Peyer's patch (tissue), 4 donors: ENCODE measurements around the gene RPA1. TPM values are rescaled to one million over a fixed set of nuclear protein-coding genes. Genes with fewer than 3 reads are reported as not detected.

Source experiments
- DNase-seq, 3 donors: peaks; one replicate each; pipeline ENCODE4 v3.0.0-alpha.2; 2017 to 2019
- H3K27ac ChIP-seq, 4 donors: fragments of 200-600 bp; sonication (generic); one replicate each; pipeline ENCODE4 v1.5.1; 2016 to 2019
- H3K27me3 ChIP-seq, 2 donors: fragments of 200-600 bp; sonication (generic); one replicate each; pipeline ENCODE4 v1.5.1; 2019
- H3K36me3 ChIP-seq, 3 donors: fragments of 200-600 bp; sonication (generic); one replicate each; pipeline ENCODE4 v1.5.1; 2016 to 2019
- H3K4me1 ChIP-seq, 4 donors: fragments of 200-600 bp; sonication (generic); one replicate each; pipeline ENCODE4 v1.5.1; 2016 to 2019
- H3K4me3 ChIP-seq, 4 donors: fragments of 200-600 bp; sonication (generic); 1 replicate in 3 of 4; 2 replicates in 1 of 4; pipeline ENCODE4 v1.5.1; 2016 to 2019; ENCODE audit warnings: mild to moderate bottlenecking in 1 of 4
- H3K9me3 ChIP-seq, 4 donors: fragments of 200-600 bp; sonication (generic); one replicate each; pipeline ENCODE4 v1.5.1; 2016 to 2019; ENCODE audit warnings: mild to moderate bottlenecking in 1 of 4
- POLR2A ChIP-seq, 2 donors: fragments of 450-650 bp; IDR thresholded peaks; one replicate each; pipeline ENCODE4 v1.5.1; 2017; ENCODE audit warnings: antibody characterized with exemption in 2 of 2, mild to moderate bottlenecking in 2 of 2, moderate library complexity in 2 of 2
- total RNA-seq, 4 donors: library from RNA; depleted of rRNA; stranded (reverse); fragments of >200 nt; gene quantifications; one replicate each; pipeline ENCODE4 v1.1.0, GENCODE V29; 2016
- TF ChIP-seq, protein P1 (sequence below), 6 experiments: fragments of 450-650 bp in 4 of 6; fragments of 200-600 bp in 2 of 6; sonication (generic) in 1 of 6; IDR thresholded peaks; one replicate each; pipeline ENCODE4 v1.5.1; 2017 to 2019; ENCODE audit warnings: antibody characterized with exemption in 6 of 6, mild to moderate bottlenecking in 3 of 6, moderate library complexity in 1 of 6

The RPA1 gene
- total RNA-seq, 4 donors from 2014 or later, result 17.2 to 32.2 (median 26.0) TPM

DNA sequence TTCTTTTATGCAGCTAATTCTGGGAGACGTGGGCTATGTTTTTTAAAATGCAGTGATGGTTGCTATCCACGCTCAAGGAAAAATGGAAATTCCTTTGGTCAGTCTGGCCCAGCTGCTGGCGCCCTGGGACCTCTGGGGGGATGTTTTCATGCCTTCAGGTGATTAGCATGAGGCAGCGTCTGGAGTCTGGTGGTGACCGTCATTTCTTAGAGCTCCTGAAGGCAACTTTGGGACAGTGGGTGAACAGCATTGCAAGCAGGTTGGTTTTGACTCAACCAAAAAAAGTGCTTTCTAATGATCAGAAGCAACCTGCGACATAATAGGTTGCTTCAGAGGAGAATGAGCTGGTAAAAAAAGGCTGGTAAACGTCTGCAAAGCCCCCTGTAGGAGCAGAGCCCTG, 82.3 kb downstream of the RPA1 start:
- H3K4me1 ChIP-seq, result peaks cover 0 to 12% (median 7%) of the 10 kb centered on the region in 4 donors
- DNase-seq, result no peak
- peaks cover 0 to 9% of the 10 kb centered on the region in 2 donors for H3K27me3 ChIP-seq
- H3K27ac ChIP-seq, result no peak overlapping the region
- H3K36me3 ChIP-seq, result no peaks in the 10 kb centered on the region
- H3K9me3 ChIP-seq, result no peaks in the 10 kb centered on the region
- H3K4me3 ChIP-seq, result no peak overlapping the region
- no peak for TF ChIP-seq POLR2A (IDR thresholded peaks at IDR 0.05)
- TF ChIP-seq, protein P1, sequence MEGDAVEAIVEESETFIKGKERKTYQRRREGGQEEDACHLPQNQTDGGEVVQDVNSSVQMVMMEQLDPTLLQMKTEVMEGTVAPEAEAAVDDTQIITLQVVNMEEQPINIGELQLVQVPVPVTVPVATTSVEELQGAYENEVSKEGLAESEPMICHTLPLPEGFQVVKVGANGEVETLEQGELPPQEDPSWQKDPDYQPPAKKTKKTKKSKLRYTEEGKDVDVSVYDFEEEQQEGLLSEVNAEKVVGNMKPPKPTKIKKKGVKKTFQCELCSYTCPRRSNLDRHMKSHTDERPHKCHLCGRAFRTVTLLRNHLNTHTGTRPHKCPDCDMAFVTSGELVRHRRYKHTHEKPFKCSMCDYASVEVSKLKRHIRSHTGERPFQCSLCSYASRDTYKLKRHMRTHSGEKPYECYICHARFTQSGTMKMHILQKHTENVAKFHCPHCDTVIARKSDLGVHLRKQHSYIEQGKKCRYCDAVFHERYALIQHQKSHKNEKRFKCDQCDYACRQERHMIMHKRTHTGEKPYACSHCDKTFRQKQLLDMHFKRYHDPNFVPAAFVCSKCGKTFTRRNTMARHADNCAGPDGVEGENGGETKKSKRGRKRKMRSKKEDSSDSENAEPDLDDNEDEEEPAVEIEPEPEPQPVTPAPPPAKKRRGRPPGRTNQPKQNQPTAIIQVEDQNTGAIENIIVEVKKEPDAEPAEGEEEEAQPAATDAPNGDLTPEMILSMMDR (IDR thresholded peaks at IDR 0.05), result no peak

DNA sequence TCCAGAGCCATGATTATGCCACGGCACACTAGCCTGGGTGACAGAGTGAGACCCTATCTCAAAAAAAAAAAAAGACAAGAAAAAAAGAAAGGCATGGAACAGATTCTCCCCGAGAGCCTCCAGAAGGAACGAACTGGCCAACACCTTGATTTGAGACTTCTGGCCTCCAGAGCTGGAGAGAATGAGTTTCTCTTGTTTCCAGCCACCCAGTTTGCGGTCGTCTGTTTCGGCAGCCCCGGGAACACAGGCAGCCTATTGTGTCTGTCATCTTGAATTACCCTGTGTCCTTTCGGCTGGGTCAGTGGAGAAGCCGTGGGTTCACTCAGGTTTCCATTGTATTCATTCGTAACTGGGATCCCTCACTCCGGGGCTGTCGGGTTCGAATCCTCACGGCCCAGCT, 83.9 kb downstream of the RPA1 start:
- no peaks in the 10 kb centered on the region for H3K36me3 ChIP-seq
- H3K27me3 ChIP-seq, result peaks cover 0 to under 1% of the 10 kb centered on the region in 2 donors
- peaks cover 0 to 1% (median under 1%) of the 10 kb centered on the region in 4 donors for H3K4me1 ChIP-seq
- TF ChIP-seq POLR2A (IDR thresholded peaks at IDR 0.05), result no peak
- TF ChIP-seq, protein P1 (IDR thresholded peaks at IDR 0.05), result no peak
- no peak overlapping the region for H3K27ac ChIP-seq
- H3K9me3 ChIP-seq, result no peaks in the 10 kb centered on the region
- no peak overlapping the region for H3K4me3 ChIP-seq
- DNase-seq, result no peak

DNA sequence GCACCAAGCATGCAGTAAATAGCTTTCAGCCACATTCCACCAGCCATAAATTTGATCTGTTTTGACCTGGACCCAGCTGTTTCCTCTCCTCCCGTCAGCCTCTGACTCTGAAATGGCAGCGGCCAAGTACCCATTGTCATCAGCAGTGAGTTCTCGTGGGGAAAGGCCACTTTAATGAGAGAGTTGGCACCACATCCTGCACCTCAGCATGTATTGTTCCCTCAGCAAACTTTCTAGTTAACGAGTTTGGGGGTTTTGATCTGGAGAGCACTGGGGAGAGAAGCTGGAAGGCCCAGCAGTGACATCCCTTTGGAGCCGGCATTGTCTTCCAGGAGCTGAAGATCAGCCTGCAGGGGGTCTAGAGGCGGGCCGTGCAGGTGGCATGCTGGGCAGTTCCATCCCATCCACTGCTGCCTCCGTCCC, 84.9 kb downstream of the RPA1 start:
- TF ChIP-seq, protein P1 (IDR thresholded peaks at IDR 0.05), result no peak
- TF ChIP-seq POLR2A (IDR thresholded peaks at IDR 0.05), result no peak
- no peaks in the 10 kb centered on the region for H3K27me3 ChIP-seq
- no peak for DNase-seq

DNA sequence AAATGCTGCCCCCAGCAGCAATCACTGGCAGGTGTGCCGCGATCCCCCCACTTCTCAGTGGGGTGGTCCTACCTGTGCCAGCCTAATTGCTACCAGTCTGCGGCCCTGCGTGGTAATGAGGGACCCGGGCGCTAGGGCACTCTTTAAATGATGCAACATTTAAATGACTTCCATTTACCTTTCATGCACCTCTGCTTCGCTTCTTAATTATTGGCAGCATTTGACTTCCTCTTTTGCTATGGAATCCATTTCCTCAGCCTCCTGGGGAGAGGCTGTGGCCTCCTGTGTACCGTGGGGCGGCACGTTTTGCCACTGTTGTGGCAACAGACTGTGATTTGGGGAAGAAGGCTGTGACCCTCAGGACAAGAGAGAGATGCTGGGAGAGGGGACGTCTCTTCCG, 86.1 kb downstream of the RPA1 start:
- H3K36me3 ChIP-seq, result no peaks in the 10 kb centered on the region
- TF ChIP-seq, protein P1 (IDR thresholded peaks at IDR 0.05), result no peak
- TF ChIP-seq POLR2A (IDR thresholded peaks at IDR 0.05), result no peak
- no peaks in the 10 kb centered on the region for H3K27me3 ChIP-seq
- no peak for DNase-seq
- H3K9me3 ChIP-seq, result no peaks in the 10 kb centered on the region
- H3K4me1 ChIP-seq, result no peaks in the 10 kb centered on the region
- no peak overlapping the region for H3K27ac ChIP-seq
- H3K4me3 ChIP-seq, result no peak overlapping the region

More for the DNA sequence above, 84.9 kb downstream of the RPA1 start:
- H3K4me3 ChIP-seq, result no peak overlapping the region
- no peaks in the 10 kb centered on the region for H3K9me3 ChIP-seq
- no peaks in the 10 kb centered on the region for H3K4me1 ChIP-seq
- no peaks in the 10 kb centered on the region for H3K36me3 ChIP-seq
- no peak overlapping the region for H3K27ac ChIP-seq

DNA sequence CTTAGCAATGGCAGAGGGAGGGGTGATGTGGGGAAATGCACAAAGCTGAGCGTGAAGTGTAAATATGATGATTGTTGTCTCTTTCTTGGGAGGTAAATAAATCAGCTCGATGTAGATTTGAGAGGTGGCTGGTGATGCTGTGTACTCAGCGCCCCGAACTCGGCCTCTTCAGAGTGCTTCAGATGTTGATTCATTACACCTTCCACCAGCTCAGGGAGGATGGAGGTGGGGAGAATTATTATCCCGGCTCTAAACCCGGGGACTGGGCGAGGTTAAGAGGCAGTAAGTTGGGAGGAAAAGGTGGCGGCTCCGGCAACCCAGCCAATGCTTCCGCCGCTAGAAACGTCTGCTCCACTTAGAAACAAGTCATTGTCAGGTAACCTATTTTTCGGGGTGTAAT, 86.5 kb downstream of the RPA1 start:
- TF ChIP-seq, protein P1 (IDR thresholded peaks at IDR 0.05), result no peak
- no peak for TF ChIP-seq POLR2A (IDR thresholded peaks at IDR 0.05)
- no peaks in the 10 kb centered on the region for H3K27me3 ChIP-seq
- no peak overlapping the region for H3K27ac ChIP-seq
- H3K9me3 ChIP-seq, result no peaks in the 10 kb centered on the region
- no peak overlapping the region for H3K4me3 ChIP-seq
- DNase-seq, result no peak
- H3K36me3 ChIP-seq, result no peaks in the 10 kb centered on the region
- H3K4me1 ChIP-seq, result no peaks in the 10 kb centered on the region
